Naive thymus-derived CD8-positive, alpha-beta T cell (primary cell): ENCODE results near the gene PSMF1. TPM values are rescaled to one million over a fixed set of nuclear protein-coding genes. Genes with fewer than 3 reads are reported as not detected.

Source experiments
- ATAC-seq, 2 donors: fragments of 150-1000 bp; cut with Tn5 transposase in 1 of 2; sonication (Bioruptor Pico), chemical (Tn5 transposase) in 1 of 2; 1 replicate in 1 of 2; 2 replicates in 1 of 2; pipeline ENCODE4 v1.10.0; 2021; ENCODE audit warnings: mild to moderate bottlenecking in 2 of 2, moderate library complexity in 2 of 2
- POLR2A ChIA-PET: fragments of 350-600 bp; sonication (Branson Sonifier 250); formaldehyde crosslinking; loops from one replicate; lab custom pipeline; 2021; ENCODE audit warnings: antibody characterized with exemption; lab: Charles Lee
- DNase-seq, 10 donors: peaks; one replicate each; pipeline versions ENCODE4 v3.0.0 to v3.0.0-alpha.2; 2020 to 2022
- H3K27ac Mint-ChIP-seq, 10 donors: one replicate each; pipeline ENCODE4 v1.8.0; 2020 to 2022; ENCODE audit warnings: mild to moderate bottlenecking in 10 of 10, mixed read lengths in 10 of 10, moderate library complexity in 4 of 10, inconsistent platforms in 1 of 10
- H3K27me3 Mint-ChIP-seq, 5 donors: one replicate each; pipeline ENCODE4 v1.8.0; 2021 to 2022; ENCODE audit warnings: mixed read lengths in 5 of 5
- H3K36me3 Mint-ChIP-seq, 3 donors: one replicate each; pipeline ENCODE4 v1.8.0; 2020 to 2022; ENCODE audit warnings: mixed read lengths in 3 of 3, mild to moderate bottlenecking in 2 of 3, inconsistent platforms in 1 of 3
- H3K4me1 Mint-ChIP-seq, 4 donors: one replicate each; pipeline ENCODE4 v1.8.0; 2021 to 2022; ENCODE audit warnings: mixed read lengths in 4 of 4
- H3K4me3 Mint-ChIP-seq, 10 donors: one replicate each; pipeline ENCODE4 v1.8.0; 2020 to 2022; ENCODE audit warnings: mild to moderate bottlenecking in 10 of 10, mixed read lengths in 10 of 10, moderate library complexity in 6 of 10, inconsistent platforms in 1 of 10
- H3K9me3 Mint-ChIP-seq, 9 donors: one replicate each; pipeline ENCODE4 v1.8.0; 2020 to 2022; ENCODE audit warnings: mixed read lengths in 9 of 9, mild to moderate bottlenecking in 3 of 9, inconsistent platforms in 1 of 9, moderate library complexity in 1 of 9
- polyA plus RNA-seq, 3 donors: library from polyadenylated mRNA; unstranded; fragments of 300-500 nt; fragmentation: Illumina TruSeq; gene quantifications; one replicate each; pipeline ENCODE4 v1.2.3, GENCODE V29; 2021
- total RNA-seq, 8 experiments: library from RNA in 2 of 8; stranded (reverse) in 2 of 8; gene quantifications; one replicate each; pipeline ENCODE4 v1.2.3 and lab custom pipeline; 2021 to 2026

PSMF1 gene
- total and polyA plus RNA-seq, 5 experiments from 2014 or later: 106 to 171 (median 121) TPM

GRCh38 chr20:1103751-1104150 is 14.7 kb upstream of the PSMF1 start:
- H3K9me3 Mint-ChIP-seq: peaks cover 0 to 42% (median 14%) of the 10 kb centered on the region in 9 donors
- no peak overlapping the region for H3K4me3 Mint-ChIP-seq
- no peak overlapping the region for H3K27ac Mint-ChIP-seq
- POLR2A ChIA-PET: no interaction called here
- H3K36me3 Mint-ChIP-seq: peaks cover 0 to 15% (median 14%) of the 10 kb centered on the region in 3 donors
- peaks cover 3 to 6% (median 5%) of the 10 kb centered on the region in 4 donors for H3K4me1 Mint-ChIP-seq
- H3K27me3 Mint-ChIP-seq: peaks cover 0 to 5% (median 2%) of the 10 kb centered on the region in 5 donors
- ATAC-seq: no peak
- no peak for DNase-seq

GRCh38 chr20:1105599-1106194 is 12.7 kb upstream of the PSMF1 start:
- ATAC-seq (no peak), DNase-seq (no peak)
- Mint-ChIP-seq H3K4me1 (peaks cover 3 to 6% (median 5%) of the 10 kb centered on the region in 4 donors), H3K36me3 (peaks cover 0 to 15% (median 9%) of the 10 kb centered on the region in 3 donors), H3K4me3 (no peak overlapping the region), H3K27ac (no peak overlapping the region), H3K27me3 (peaks cover 0 to 5% (median 2%) of the 10 kb centered on the region in 5 donors), H3K9me3 (peaks cover 0 to 24% (median 14%) of the 10 kb centered on the region in 9 donors)
- POLR2A ChIA-PET: no interaction called here

- POLR2A ChIA-PET: no interaction called here
- H3K27me3 Mint-ChIP-seq: peaks cover 0 to 5% (median 2%) of the 10 kb centered on the region in 5 donors
- no peak overlapping the region for H3K4me3 Mint-ChIP-seq
These were observed 11.2 kb upstream of the PSMF1 start for GRCh38 chr20:1107176-1107575.

GRCh38 chr20:1108437-1108920 is 9.9 kb upstream of the PSMF1 start:
- no peak overlapping the region for H3K4me3 Mint-ChIP-seq
- peak; percentile 19 to 71 (median 42) for DNase-seq
- H3K27me3 Mint-ChIP-seq: peaks cover 0 to 5% (median 2%) of the 10 kb centered on the region in 5 donors
- peak overlapping the region in 2 of 10 donors; percentile 3 to 8 for H3K27ac Mint-ChIP-seq
- H3K36me3 Mint-ChIP-seq: no peaks in the 10 kb centered on the region
- POLR2A ChIA-PET: no interaction called here
- ATAC-seq: peak; percentile 78 to 89
- H3K9me3 Mint-ChIP-seq: peaks cover 0 to 5% (median 0%) of the 10 kb centered on the region in 9 donors
- H3K4me1 Mint-ChIP-seq: peaks cover 3 to 6% (median 5%) of the 10 kb centered on the region in 4 donors

More at GRCh38 chr20:1107176-1107575, 11.2 kb upstream of the PSMF1 start:
- Mint-ChIP-seq H3K4me1 (peaks cover 3 to 6% (median 5%) of the 10 kb centered on the region in 4 donors), H3K36me3 (peaks cover 0 to 9% (median 3%) of the 10 kb centered on the region in 3 donors), H3K27ac (no peak overlapping the region), H3K9me3 (peaks cover 0 to 15% (median 8%) of the 10 kb centered on the region in 9 donors)
- no peak for DNase-seq
- no peak for ATAC-seq

GRCh38 chr20:1112908-1113307 is 5.5 kb upstream of the PSMF1 start:
- peaks cover 9 to 22% (median 18%) of the 10 kb centered on the region in 4 donors for H3K4me1 Mint-ChIP-seq
- POLR2A ChIA-PET: interaction anchor here (0.6 kb wide), 1 partner anchor 294 kb away, joined by 3 read pairs; no protein-coding TSS in a partner anchor
- H3K4me3 Mint-ChIP-seq: no peak overlapping the region
- no peaks in the 10 kb centered on the region for H3K9me3 Mint-ChIP-seq
- ATAC-seq: no peak
- peaks cover 0 to 2% (median 0%) of the 10 kb centered on the region in 5 donors for H3K27me3 Mint-ChIP-seq
- no peak overlapping the region for H3K27ac Mint-ChIP-seq
- no peak for DNase-seq
- H3K36me3 Mint-ChIP-seq: no peaks in the 10 kb centered on the region

- H3K27me3 Mint-ChIP-seq: no peaks in the 10 kb centered on the region
- H3K27ac Mint-ChIP-seq: peak overlapping the region; percentile 88 to 97 (median 96)
- peak overlapping the region; percentile 81 to 97 (median 93) for H3K4me3 Mint-ChIP-seq
- H3K9me3 Mint-ChIP-seq: no peaks in the 10 kb centered on the region
- POLR2A ChIA-PET: interaction anchor here (1.0 to 2.0 kb wide), 3 partner anchors 108 to 348 kb away, joined by 3 to 6 read pairs (median 4); partner anchors contain the start of genes FAM110A and RAD21L1
- peaks cover 33 to 61% (median 57%) of the 10 kb centered on the region in 4 donors for H3K4me1 Mint-ChIP-seq
- ATAC-seq (no peak), DNase-seq (no peak)
- peaks cover 0 to 24% (median 2%) of the 10 kb centered on the region in 3 donors for H3K36me3 Mint-ChIP-seq
These were observed 432 bp upstream of the PSMF1 start for GRCh38 chr20:1118004-1118335.

- peak overlapping the region; percentile 81 to 97 (median 93) for H3K4me3 Mint-ChIP-seq
- no peak for ATAC-seq
- no peaks in the 10 kb centered on the region for H3K27me3 Mint-ChIP-seq
- DNase-seq: no peak
- peaks cover 39 to 73% (median 68%) of the 10 kb centered on the region in 4 donors for H3K4me1 Mint-ChIP-seq
- peaks cover 0 to 35% (median 2%) of the 10 kb centered on the region in 3 donors for H3K36me3 Mint-ChIP-seq
- H3K9me3 Mint-ChIP-seq: no peaks in the 10 kb centered on the region
- peak overlapping the region; percentile 88 to 97 (median 96) for H3K27ac Mint-ChIP-seq
- POLR2A ChIA-PET: interaction anchor here (0.6 to 2.0 kb wide), 5 partner anchors 9 to 795 kb away, joined by 3 to 6 read pairs (median 4); partner anchors contain the start of genes FAM110A and RAD21L1
These were observed 715 bp downstream of the PSMF1 start for GRCh38 chr20:1119128-1119505.

GRCh38 chr20:1119524-1119923 is 1.1 kb downstream of the PSMF1 start:
- peaks cover 39 to 77% (median 70%) of the 10 kb centered on the region in 4 donors for H3K4me1 Mint-ChIP-seq
- DNase-seq (no peak), ATAC-seq (no peak)
- peak overlapping the region; percentile 81 to 97 (median 93) for H3K4me3 Mint-ChIP-seq
- no peaks in the 10 kb centered on the region for H3K27me3 Mint-ChIP-seq
- H3K36me3 Mint-ChIP-seq: peaks cover 0 to 38% (median 2%) of the 10 kb centered on the region in 3 donors
- peak overlapping the region; percentile 88 to 97 (median 96) for H3K27ac Mint-ChIP-seq
- POLR2A ChIA-PET: interaction anchor here (0.6 to 2.0 kb wide), 3 partner anchors 272 to 795 kb away, joined by 3 to 6 read pairs (median 3); partner anchors contain the start of gene FAM110A
- H3K9me3 Mint-ChIP-seq: no peaks in the 10 kb centered on the region

GRCh38 chr20:1121429-1121828 is 3.0 kb downstream of the PSMF1 start:
- Mint-ChIP-seq H3K4me1 (peaks cover 47 to 92% (median 84%) of the 10 kb centered on the region in 4 donors), H3K27ac (peak overlapping the region in 9 of 10 donors; percentile 29 to 95 (median 52))
- POLR2A ChIA-PET: no interaction called here

GRCh38 chr20:1122388-1123315 is 4.2 kb downstream of the PSMF1 start:
- H3K27ac Mint-ChIP-seq: peak overlapping the region in 8 of 10 donors; percentile 18 to 80 (median 58)
- POLR2A ChIA-PET: no interaction called here
- ATAC-seq: no peak

More at GRCh38 chr20:1121429-1121828, 3.0 kb downstream of the PSMF1 start:
- peak overlapping the region in 9 of 10 donors; percentile 41 to 97 (median 88) for H3K4me3 Mint-ChIP-seq
- DNase-seq: no peak
- no peaks in the 10 kb centered on the region for H3K9me3 Mint-ChIP-seq
- no peaks in the 10 kb centered on the region for H3K27me3 Mint-ChIP-seq
- no peak for ATAC-seq
- peaks cover 5 to 57% (median 6%) of the 10 kb centered on the region in 3 donors for H3K36me3 Mint-ChIP-seq

GRCh38 chr20:1123666-1124065 is 5.3 kb downstream of the PSMF1 start:
- POLR2A ChIA-PET: no interaction called here
- no peak for DNase-seq
- H3K4me3 Mint-ChIP-seq: peak overlapping the region in 4 of 10 donors; percentile 0 to 26 (median 12)
- peak overlapping the region in 4 of 10 donors; percentile 52 to 63 (median 60) for H3K27ac Mint-ChIP-seq
- no peaks in the 10 kb centered on the region for H3K9me3 Mint-ChIP-seq
- H3K36me3 Mint-ChIP-seq: peaks cover 11 to 78% (median 19%) of the 10 kb centered on the region in 3 donors
- no peak for ATAC-seq
- H3K4me1 Mint-ChIP-seq: peaks cover 42 to 77% (median 70%) of the 10 kb centered on the region in 4 donors
- no peaks in the 10 kb centered on the region for H3K27me3 Mint-ChIP-seq

More at GRCh38 chr20:1122388-1123315, 4.2 kb downstream of the PSMF1 start:
- H3K36me3 Mint-ChIP-seq: peaks cover 11 to 69% (median 13%) of the 10 kb centered on the region in 3 donors
- H3K9me3 Mint-ChIP-seq: no peaks in the 10 kb centered on the region
- peak in 1 of 10 donors; percentile 16 for DNase-seq
- H3K4me1 Mint-ChIP-seq: peaks cover 42 to 84% (median 77%) of the 10 kb centered on the region in 4 donors
- H3K27me3 Mint-ChIP-seq: no peaks in the 10 kb centered on the region
- peak overlapping the region; percentile 19 to 90 (median 49) for H3K4me3 Mint-ChIP-seq

GRCh38 chr20:1124421-1124820 is 6.0 kb downstream of the PSMF1 start:
- POLR2A ChIA-PET: no interaction called here
- no peak for ATAC-seq
- H3K36me3 Mint-ChIP-seq: peaks cover 11 to 86% (median 23%) of the 10 kb centered on the region in 3 donors
- H3K4me3 Mint-ChIP-seq: no peak overlapping the region
- no peaks in the 10 kb centered on the region for H3K9me3 Mint-ChIP-seq
- H3K27ac Mint-ChIP-seq: peak overlapping the region in 2 of 10 donors; percentile 41 to 57
- H3K27me3 Mint-ChIP-seq: no peaks in the 10 kb centered on the region
- H3K4me1 Mint-ChIP-seq: peaks cover 41 to 75% (median 66%) of the 10 kb centered on the region in 4 donors
- no peak for DNase-seq
